ENCODE measurements around the gene PSEN1. TPM values are rescaled to one million over a fixed set of nuclear protein-coding genes. Genes with fewer than 3 reads are reported as not detected.

PSEN1 gene
- total and polyA plus RNA-seq, 2 experiments from 2014 or later, result 14.6 to 35.7 TPM

- H3K9me3 Mint-ChIP-seq, result no peaks in the 10 kb centered on the region
- peaks cover 22% of the 10 kb centered on the region for H3K36me3 Mint-ChIP-seq (ENCODE audit: low read depth)
- Histone ChIP-seq H3K36me3 (ENCODE audit: insufficient read depth) (peaks cover 5% of the 10 kb centered on the region; the same call in 1 of the 2 replicates), H3K4me1 (ENCODE audit: insufficient read depth) (peaks cover 4% of the 10 kb centered on the region), H3K27me3 (ENCODE audit: insufficient read depth) (no peaks in the 10 kb centered on the region), H3K27ac (ENCODE audit: low read depth) (no peak overlapping the region), H3K79me2 (replicated peaks; ENCODE audit: insufficient read depth) (no peaks in the 10 kb centered on the region), H3F3A (replicated peaks; ENCODE audit: low read depth) (peaks cover 12% of the 10 kb centered on the region; the same call in 1 of the 2 replicates), H4K20me1 (replicated peaks; ENCODE audit: insufficient read depth) (peaks cover 6% of the 10 kb centered on the region; the same call in 1 of the 2 replicates), H3K9me2 (ENCODE audit: insufficient read depth) (no peaks in the 10 kb centered on the region), H3K4me2 (peak overlapping the region; percentile 79), H2AFZ (peak overlapping the region; percentile 82; the same call in 1 of the 2 replicates), H3K4me3 (peak overlapping the region; percentile 58)
- peaks cover 2% of the 10 kb centered on the region for H3K27me3 Mint-ChIP-seq (ENCODE audit: insufficient read depth, low read depth, poor library complexity)
- H3K4me3 Mint-ChIP-seq, result peak overlapping the region; percentile 68
- TF ChIP-seq ZNF114 (CRISPR knock-in tag; IDR thresholded peaks at IDR 0.05) (no peak), ZNF331 (CRISPR knock-in tag; IDR thresholded peaks at IDR 0.05; ENCODE audit: low read depth) (no peak), STAT1 (IDR thresholded peaks at IDR 0.05; ENCODE audit: unreplicated experiment) (no peak), EZH2 (IDR thresholded peaks at IDR 0.05; ENCODE audit: low read depth, unreplicated experiment) (no peak), ETS1 (IDR thresholded peaks at IDR 0.05) (no peak; the same call in 1 of the 2 replicates), CTCF (conservative IDR thresholded peaks at IDR 0.05; ENCODE audit: low read depth in 2 of 2) (no peak), ZNF462 (CRISPR knock-in tag; IDR thresholded peaks at IDR 0.05) (no peak), POLR2AphosphoS5 (IDR thresholded peaks at IDR 0.05; ENCODE audit: low read depth) (no peak), CREB1 (CRISPR knock-in tag; IDR thresholded peaks at IDR 0.05; ENCODE audit: low read depth) (no peak), EZH2phosphoT487 (IDR thresholded peaks at IDR 0.05; ENCODE audit: unreplicated experiment) (no peak), JUNB (IDR thresholded peaks at IDR 0.05; ENCODE audit: unreplicated experiment) (no peak), REST (IDR thresholded peaks at IDR 0.05; ENCODE audit: unreplicated experiment) (no peak)
- DNase-seq (ENCODE audit: low spot score) (peak; percentile 78), ATAC-seq (peak; percentile 85)
- no peak overlapping the region for H3K27ac Mint-ChIP-seq
- H3K4me1 Mint-ChIP-seq, result peaks cover 5% of the 10 kb centered on the region
These were observed 133.6 kb downstream of the PSEN1 start for GRCh38 chr14:73269729-73270531.
